Measurements from ENCODE around the gene HHAT.

GRCh38 chr1:210499956-210500355 lies 171.3 kb downstream of the HHAT start:
- TF ChIP-seq CTCF (optimal IDR thresholded peaks at IDR 0.05 in 1 of 3, IDR thresholded peaks at IDR 0.05 in 1 of 3, conservative IDR thresholded peaks at IDR 0.05 in 1 of 3; ENCODE audit: extremely low read depth in 1 of 3, insufficient read depth in 2 of 3, low read length in 3 of 3) (no peak), EZH2 (IDR thresholded peaks at IDR 0.05; ENCODE audit: low read length) (no peak)
